Measurements from ENCODE around the gene NPC2. TPM values are rescaled to one million over a fixed set of nuclear protein-coding genes. Genes with fewer than 3 reads are reported as not detected.
"Not testable (repeated sequence)": the region's sequence is repeated elsewhere in the genome, so short reads cannot be mapped to it uniquely, and the experiment has no call there.

NPC2 gene
- total and polyA plus RNA-seq, 2 donors (not counting 3 experiments of a cell fraction or from before 2014, with no cell fraction given), result 203 to 406 TPM

- H3K9me3 ChIP-seq (replicated peaks; ENCODE audit: control insufficient read depth, insufficient read depth, low read length), result no peaks in the 10 kb centered on the region
- no peaks in the 10 kb centered on the region for H3K4me1 ChIP-seq (ENCODE audit: control insufficient read depth, extremely low read depth, insufficient read depth, low read length)
- H3K9ac ChIP-seq (replicated peaks; ENCODE audit: extremely low read depth, insufficient read depth, low read length), result no peak overlapping the region
- dilution Hi-C loops (cut with MboI; ENCODE audit: extremely low pct_ligation_motif_present, low sequenced_read_pairs), result no loop called here
- H2AFZ ChIP-seq (ENCODE audit: low read depth, low read length), result no peak overlapping the region
- H3K27ac ChIP-seq (ENCODE audit: insufficient read depth, low read depth, low read length), result no peak overlapping the region
- intact Hi-C loops (cut with micrococcal nuclease), result no loop called here
- ChIA-PET POLR2A (no interaction called here), CTCF (interaction anchor here (1.4 kb wide), 1 partner anchor 71 kb away, joined by 4 read pairs; no protein-coding TSS in a partner anchor)
- DNase-seq (ENCODE audit: low read depth, low spot score) (no peak), FAIRE-seq (no peak)
- H3K9me1 ChIP-seq (replicated peaks; ENCODE audit: control insufficient read depth, extremely low read depth, insufficient read depth, low read length), result no peaks in the 10 kb centered on the region
- no TSS peak for BruUV-seq (replicated peaks)
- no peak overlapping the region for H3K4me2 ChIP-seq (ENCODE audit: insufficient read depth, low read length)
- no peaks in the 10 kb centered on the region for H4K20me1 ChIP-seq (replicated peaks; ENCODE audit: control insufficient read depth, extremely low read depth, insufficient read depth, low read length)
- no peak overlapping the region for H3K4me3 ChIP-seq (replicated peaks in 1 of 3; ENCODE audit: insufficient read depth in 1 of 3, low read depth in 1 of 3, low read length in 3 of 3)
- H3K36me3 ChIP-seq (ENCODE audit: control insufficient read depth in 2 of 2, extremely low read depth in 1 of 2, insufficient read depth in 2 of 2, low read length in 2 of 2), result peaks cover 18 to 36% of the 10 kb centered on the region in 2 experiments
- H3K27me3 ChIP-seq (ENCODE audit: control insufficient read depth in 2 of 2, insufficient read depth in 2 of 2, low read length in 2 of 2), result no peaks in the 10 kb centered on the region
- TF ChIP-seq POLR2A (IDR thresholded peaks at IDR 0.05; ENCODE audit: low read depth, low read length), result no peak
- no peak for TF ChIP-seq MYC (IDR thresholded peaks at IDR 0.05; ENCODE audit: low read depth, low read length)
- no peak for TF ChIP-seq CTCF (IDR thresholded peaks at IDR 0.05; ENCODE audit: extremely low read depth in 1 of 2, insufficient read depth in 1 of 2, low read depth in 1 of 2, low read length in 2 of 2)
- no peak for TF ChIP-seq MAX (IDR thresholded peaks at IDR 0.05; ENCODE audit: insufficient read depth, insufficient read length)
- no peak for TF ChIP-seq EZH2 (IDR thresholded peaks at IDR 0.05; ENCODE audit: borderline replicate concordance, low read depth, low read length, severe bottlenecking)
- no peak for TF ChIP-seq JUN (IDR thresholded peaks at IDR 0.05; ENCODE audit: borderline replicate concordance, insufficient read depth, insufficient read length, low read depth)
- TF ChIP-seq GATA2 (IDR thresholded peaks at IDR 0.05; ENCODE audit: insufficient read depth, insufficient read length, low read depth, low read length), result no peak
- TF ChIP-seq POLR2AphosphoS5 (IDR thresholded peaks at IDR 0.05; ENCODE audit: insufficient read depth, low read depth, low read length), result no peak
- no peak for TF ChIP-seq FOS (IDR thresholded peaks at IDR 0.05; ENCODE audit: borderline replicate concordance, insufficient read depth, low read length)
- H3K79me2 ChIP-seq (ENCODE audit: control insufficient read depth, insufficient read depth, low read length), result no peaks in the 10 kb centered on the region
These were observed 45.6 kb upstream of the NPC2 start for GRCh38 chr14:74538411-74539391.

GRCh38 chr14:74536336-74536735 is 43.2 kb upstream of the NPC2 start:
- H4K20me1 ChIP-seq (replicated peaks; ENCODE audit: control insufficient read depth, extremely low read depth, insufficient read depth, low read length); H3K9ac ChIP-seq (replicated peaks; ENCODE audit: extremely low read depth, insufficient read depth, low read length); H3K9me3 ChIP-seq (replicated peaks; ENCODE audit: control insufficient read depth, insufficient read depth, low read length); H3K9me1 ChIP-seq (replicated peaks; ENCODE audit: control insufficient read depth, extremely low read depth, insufficient read depth, low read length); CTCF ChIA-PET; DNase-seq (ENCODE audit: low read depth, low spot score); POLR2A ChIA-PET; H3K4me1 ChIP-seq (ENCODE audit: control insufficient read depth, extremely low read depth, insufficient read depth, low read length); dilution Hi-C loops (cut with MboI; ENCODE audit: extremely low pct_ligation_motif_present, low sequenced_read_pairs); intact Hi-C loops (cut with micrococcal nuclease); H3K4me3 ChIP-seq (replicated peaks in 1 of 3; ENCODE audit: insufficient read depth in 1 of 3, low read depth in 1 of 3, low read length in 3 of 3); H2AFZ ChIP-seq (ENCODE audit: low read depth, low read length); H3K4me2 ChIP-seq (ENCODE audit: insufficient read depth, low read length); BruUV-seq (replicated peaks); H3K79me2 ChIP-seq (ENCODE audit: control insufficient read depth, insufficient read depth, low read length); H3K27me3 ChIP-seq (ENCODE audit: control insufficient read depth in 2 of 2, insufficient read depth in 2 of 2, low read length in 2 of 2); FAIRE-seq; H3K27ac ChIP-seq (ENCODE audit: insufficient read depth, low read depth, low read length): not testable (repeated sequence)
- H3K36me3 ChIP-seq (ENCODE audit: control insufficient read depth in 2 of 2, extremely low read depth in 1 of 2, insufficient read depth in 2 of 2, low read length in 2 of 2), result peaks cover 17 to 41% of the 10 kb centered on the region in 2 experiments
